ENCODE results near the gene TNFRSF9. TPM values are rescaled to one million over a fixed set of nuclear protein-coding genes. Genes with fewer than 3 reads are reported as not detected.

Gene TNFRSF9
- total RNA-seq, 4 donors from 2014 or later, result 0.15 to 0.19 TPM; not detected in 2

DNA sequence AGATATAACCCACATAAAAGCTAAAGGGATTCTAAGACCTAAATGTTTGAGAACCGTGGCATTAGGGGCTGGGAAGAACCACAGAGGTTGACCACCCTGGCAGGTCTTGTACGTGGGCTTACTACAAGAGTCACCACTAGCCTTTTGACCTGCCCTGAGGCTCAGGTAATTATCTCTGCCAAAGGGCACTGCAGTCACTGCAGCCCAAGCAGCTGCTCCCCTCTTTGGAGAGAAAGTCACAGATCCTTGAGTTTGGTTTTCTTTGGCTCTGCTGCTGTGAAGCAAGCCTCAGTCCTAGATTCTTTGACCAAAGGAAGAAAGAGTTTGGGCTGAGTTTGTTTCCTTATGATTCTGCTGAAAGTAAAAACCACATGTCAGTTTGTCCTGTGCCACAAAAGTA, 32.4 kb upstream of the TNFRSF9 start:
- Histone ChIP-seq H3K4me1 (peaks cover 0 to 21% (median 3%) of the 10 kb centered on the region in 3 donors), H3K36me3 (peaks cover 17 to 98% (median 56%) of the 10 kb centered on the region in 3 donors), H3K9me3 (no peaks in the 10 kb centered on the region), H3K27me3 (no peaks in the 10 kb centered on the region), H3K4me3 (no peak overlapping the region), H3K27ac (no peak overlapping the region)
- TF ChIP-seq CTCF (IDR thresholded peaks at IDR 0.05) (no peak), POLR2A (IDR thresholded peaks at IDR 0.05) (no peak)
- no peak for DNase-seq
- intact Hi-C loops (cut with DNase I), result no loop called here
- 88 to 100% methylated on average over 2 of the region's 2 CpGs for WGBS, 2 donors

DNA sequence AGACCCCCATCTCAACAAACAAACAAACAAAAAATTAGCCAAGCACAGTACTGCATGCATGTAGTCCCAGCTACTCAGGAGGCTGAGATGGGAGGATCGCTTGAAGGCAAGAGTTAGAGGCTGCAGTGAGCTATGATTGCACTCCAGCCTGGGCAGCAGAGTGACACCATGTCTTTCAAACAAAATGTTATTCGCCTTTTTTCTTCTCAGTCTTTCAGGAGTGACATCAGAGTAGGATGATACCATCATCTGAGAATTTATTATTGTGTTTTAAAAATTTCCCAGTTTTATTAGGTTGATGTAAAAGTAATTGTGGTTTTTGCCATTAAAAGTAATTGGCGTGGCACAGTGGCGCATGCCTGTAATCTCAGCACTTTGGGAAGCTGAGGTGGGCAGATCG, 31.6 kb upstream of the TNFRSF9 start:
- no peak for DNase-seq
- Histone ChIP-seq H3K4me3 (no peak overlapping the region), H3K9me3 (no peaks in the 10 kb centered on the region), H3K27ac (no peak overlapping the region), H3K4me1 (peaks cover 0 to 24% (median 3%) of the 10 kb centered on the region in 3 donors), H3K27me3 (no peaks in the 10 kb centered on the region), H3K36me3 (peaks cover 17 to 98% (median 54%) of the 10 kb centered on the region in 3 donors)
- 90 to 92% methylated on average over 5 of the region's 5 CpGs for WGBS, 2 donors
- TF ChIP-seq CTCF (IDR thresholded peaks at IDR 0.05) (no peak), POLR2A (IDR thresholded peaks at IDR 0.05) (no peak)
- intact Hi-C loops (cut with DNase I), result no loop called here

DNA sequence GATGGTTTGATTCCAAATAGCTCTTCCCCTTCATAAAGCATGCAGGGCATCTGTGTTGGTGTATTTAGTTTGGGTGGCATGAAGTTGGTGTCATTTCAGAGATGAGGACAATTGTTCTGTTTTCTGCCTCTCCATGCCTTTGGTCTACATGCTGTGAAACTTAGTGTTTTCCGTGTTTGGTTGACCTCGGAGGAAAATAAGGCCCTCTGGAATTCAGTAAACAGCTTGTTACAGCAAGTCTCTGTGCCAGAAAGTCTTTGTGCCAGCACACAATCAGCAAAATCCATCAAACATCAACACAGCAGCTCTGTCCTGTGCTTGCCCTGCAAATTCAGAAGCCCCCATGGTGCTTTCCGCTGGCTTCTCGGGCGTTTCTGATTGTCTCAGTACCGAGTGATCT, 30.4 kb upstream of the TNFRSF9 start:
- TF ChIP-seq POLR2A (IDR thresholded peaks at IDR 0.05) (no peak), CTCF (IDR thresholded peaks at IDR 0.05) (no peak)
- Histone ChIP-seq H3K4me1 (peaks cover 0 to 25% (median 3%) of the 10 kb centered on the region in 3 donors), H3K27me3 (no peaks in the 10 kb centered on the region), H3K36me3 (peaks cover 17 to 98% (median 53%) of the 10 kb centered on the region in 3 donors), H3K9me3 (no peaks in the 10 kb centered on the region), H3K27ac (no peak overlapping the region), H3K4me3 (no peak overlapping the region)
- DNase-seq, result no peak
- intact Hi-C loops (cut with DNase I), result no loop called here
- 82 to 84% methylated on average over 6 of the region's 6 CpGs for WGBS, 2 donors

DNA sequence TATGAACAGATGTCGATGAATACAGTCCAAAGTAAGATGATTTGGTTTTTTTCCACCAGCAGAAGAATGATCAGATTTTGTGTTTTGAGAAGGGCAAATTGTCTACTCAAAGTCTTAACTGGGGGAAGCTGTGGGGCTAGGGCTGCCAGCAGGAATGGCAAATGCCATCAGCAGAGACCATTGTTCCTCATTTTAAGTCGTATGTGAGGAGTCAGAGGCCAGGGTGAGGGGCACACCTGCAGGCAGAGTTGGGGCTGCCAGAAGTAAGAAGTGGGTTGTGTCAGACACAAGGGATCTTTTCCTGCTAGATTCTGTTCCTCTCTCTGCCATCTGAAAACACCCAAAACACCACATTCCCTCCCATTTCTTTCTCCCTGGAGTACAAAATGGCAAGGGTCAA, 29.6 kb upstream of the TNFRSF9 start:
- Histone ChIP-seq H3K4me1 (peaks cover 0 to 22% (median 0%) of the 10 kb centered on the region in 3 donors), H3K9me3 (no peaks in the 10 kb centered on the region), H3K36me3 (peaks cover 17 to 98% (median 59%) of the 10 kb centered on the region in 3 donors), H3K4me3 (no peak overlapping the region), H3K27me3 (no peaks in the 10 kb centered on the region), H3K27ac (no peak overlapping the region)
- intact Hi-C loops (cut with DNase I), result no loop called here
- TF ChIP-seq CTCF (IDR thresholded peaks at IDR 0.05) (no peak), POLR2A (IDR thresholded peaks at IDR 0.05) (no peak)
- no peak for DNase-seq
- WGBS, 2 donors, result 67 to 77% methylated on average over 2 of the region's 2 CpGs

GRCh38 chr1:7967651-7968050, 27.0 kb upstream of the TNFRSF9 start:
- Histone ChIP-seq H3K27ac (no peak overlapping the region), H3K4me1 (peaks cover 0 to 41% (median 5%) of the 10 kb centered on the region in 3 donors), H3K36me3 (peaks cover 17 to 98% (median 56%) of the 10 kb centered on the region in 3 donors), H3K27me3 (no peaks in the 10 kb centered on the region), H3K9me3 (no peaks in the 10 kb centered on the region), H3K4me3 (no peak overlapping the region)
- TF ChIP-seq POLR2A (IDR thresholded peaks at IDR 0.05) (no peak), CTCF (IDR thresholded peaks at IDR 0.05) (no peak)
- intact Hi-C loops (cut with DNase I), result no loop called here
- no peak for DNase-seq
- 85 to 87% methylated on average over 4 of the region's 4 CpGs for WGBS, 2 donors

Measured in esophagus squamous epithelium (tissue), 5 donors.